GM20000 (cell line): ENCODE data around the gene INPP5F.

Experiments used
- DNase-seq: peaks from one replicate; pipeline ENCODE4 v3.0.0; 2012; ENCODE audit warnings: low spot score
- TF ChIP-seq, protein P1 (sequence below): IDR thresholded peaks from 2 replicates; pipeline ENCODE4 v1.5.1; 2012; ENCODE audit warnings: mild to moderate bottlenecking, control low read depth; ENCODE audit errors: extremely low read depth, missing control alignments

Gene INPP5F

DNA sequence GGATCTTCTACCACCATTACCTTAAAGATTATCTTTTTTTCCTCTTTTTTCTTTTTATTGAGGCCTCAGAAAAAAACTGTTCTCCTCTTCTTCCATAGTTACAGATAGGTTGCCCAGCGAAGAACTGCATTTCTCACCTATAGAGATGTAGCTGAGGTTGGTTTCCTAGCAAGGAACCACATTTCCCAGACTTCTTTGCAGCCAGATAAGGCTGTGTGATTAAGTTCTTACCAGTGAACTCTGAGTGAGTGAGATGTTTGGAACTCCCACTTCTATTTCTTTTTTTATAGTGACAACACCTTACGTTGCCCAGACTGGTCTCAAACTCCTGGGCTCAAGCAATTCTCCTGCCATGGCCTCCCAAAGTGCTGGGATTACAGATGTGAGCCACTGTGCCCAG is 152.7 kb downstream of the INPP5F start:
- TF ChIP-seq, protein P1, sequence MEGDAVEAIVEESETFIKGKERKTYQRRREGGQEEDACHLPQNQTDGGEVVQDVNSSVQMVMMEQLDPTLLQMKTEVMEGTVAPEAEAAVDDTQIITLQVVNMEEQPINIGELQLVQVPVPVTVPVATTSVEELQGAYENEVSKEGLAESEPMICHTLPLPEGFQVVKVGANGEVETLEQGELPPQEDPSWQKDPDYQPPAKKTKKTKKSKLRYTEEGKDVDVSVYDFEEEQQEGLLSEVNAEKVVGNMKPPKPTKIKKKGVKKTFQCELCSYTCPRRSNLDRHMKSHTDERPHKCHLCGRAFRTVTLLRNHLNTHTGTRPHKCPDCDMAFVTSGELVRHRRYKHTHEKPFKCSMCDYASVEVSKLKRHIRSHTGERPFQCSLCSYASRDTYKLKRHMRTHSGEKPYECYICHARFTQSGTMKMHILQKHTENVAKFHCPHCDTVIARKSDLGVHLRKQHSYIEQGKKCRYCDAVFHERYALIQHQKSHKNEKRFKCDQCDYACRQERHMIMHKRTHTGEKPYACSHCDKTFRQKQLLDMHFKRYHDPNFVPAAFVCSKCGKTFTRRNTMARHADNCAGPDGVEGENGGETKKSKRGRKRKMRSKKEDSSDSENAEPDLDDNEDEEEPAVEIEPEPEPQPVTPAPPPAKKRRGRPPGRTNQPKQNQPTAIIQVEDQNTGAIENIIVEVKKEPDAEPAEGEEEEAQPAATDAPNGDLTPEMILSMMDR, result no peak
- DNase-seq, result no peak
